Adrenal gland (tissue), 12 donors: ENCODE results near the gene SAMD4B. TPM values are rescaled to one million over a fixed set of nuclear protein-coding genes. Genes with fewer than 3 reads are reported as not detected.
"Not testable (repeated sequence)": the region's sequence is repeated elsewhere in the genome, so short reads cannot be mapped to it uniquely, and the experiment has no call there.

Source experiments
- DNase-seq, 7 donors: peaks; one replicate each; pipeline ENCODE4 v3.0.0-alpha.2; 2019 to 2020
- H3K27ac ChIP-seq, 5 donors: fragments of 200-600 bp; sonication (generic) in 4 of 5; 1 replicate in 3 of 5; 2 replicates in 2 of 5; pipeline versions ENCODE4 v1.5.1 to v1.8.0; 2016 to 2020; ENCODE audit warnings: mild to moderate bottlenecking in 1 of 5
- H3K27me3 ChIP-seq: fragments of 200-600 bp; 2 replicates; pipeline ENCODE4 v1.8.0; 2021
- H3K36me3 ChIP-seq, 2 donors: fragments of 200-600 bp; replicated peaks in 1 of 2; 1 replicate in 1 of 2; 2 replicates in 1 of 2; pipeline versions ENCODE4 v1.5.1 to v1.8.0; 2018 to 2022
- H3K4me1 ChIP-seq, 2 donors: fragments of 200-600 bp; replicated peaks in 1 of 2; 1 replicate in 1 of 2; 2 replicates in 1 of 2; pipeline versions ENCODE4 v1.5.1 to v1.8.0; 2018 to 2021
- H3K4me3 ChIP-seq, 4 donors: fragments of 200-600 bp; sonication (generic) in 3 of 4; one replicate each; pipeline ENCODE4 v1.5.1; 2016 to 2018
- H3K9me3 ChIP-seq, 3 donors: fragments of 200-600 bp; sonication (generic) in 1 of 3; replicated peaks in 1 of 3; 1 replicate in 2 of 3; 2 replicates in 1 of 3; pipeline versions ENCODE4 v1.5.1 to v1.8.0; 2016 to 2021
- CTCF ChIP-seq, 6 experiments: fragments of 450-650 bp in 4 of 6; fragments of 200-600 bp in 2 of 6; sonication (generic) in 1 of 6; IDR thresholded peaks; 1 replicate in 5 of 6; 2 replicates in 1 of 6; pipeline versions ENCODE4 v1.5.1 to v1.8.0; 2016 to 2021; ENCODE audit warnings: antibody characterized with exemption in 6 of 6, mild to moderate bottlenecking in 2 of 6, moderate library complexity in 1 of 6
- POLR2A ChIP-seq, 2 donors: fragments of 450-650 bp; IDR thresholded peaks; one replicate each; pipeline ENCODE4 v1.6.1; 2017; ENCODE audit warnings: antibody characterized with exemption in 2 of 2, mild to moderate bottlenecking in 2 of 2, moderate library complexity in 1 of 2
- WGBS, 4 donors: extraction: QIAGEN DNeasy Blood & Tissue Kit in 2 of 4; methylation state at CpG; one replicate each; pipeline versions ENCODE4 v1.1.5 to v1.1.7; 2013 to 2017; 5-methylcytosine and 5-hydroxymethylcytosine counted together
- intact Hi-C, 2 donors: fragments of 100-400 bp; cut with DNase I; formaldehyde crosslinking; loops; one replicate each; pipeline versions ENCODE4 v1.14.1 to v1.15.0; 2022 to 2023
- polyA plus RNA-seq, 3 donors: library from polyadenylated mRNA; stranded (reverse); fragments of 200-250 nt in 2 of 3; fragments of 350-450 nt in 1 of 3; fragmentation: Illumina TruSeq in 1 of 3; extraction: RNeasy Lipid Tissue Mini Kit (QIAGEN cat#74804) in 1 of 3; gene quantifications; one replicate each; pipeline ENCODE4 v1.2.3, GENCODE V29; 2013 to 2014
- total RNA-seq, 9 donors: library from RNA; depleted of rRNA in 4 of 9; stranded (reverse); fragments of >200 nt in 4 of 9; fragments of 120-200 nt in 1 of 9; fragmentation: NEBNext Ultra II Directional in 1 of 9; extraction: Animal tissue kit (Norgen Biotek cat#: 25700) in 1 of 9; gene quantifications; one replicate each; pipeline versions ENCODE4 v1.1.0 to v1.2.4, GENCODE V29; 2013 to 2023
- donor health status: healthy with polysubstance abuse.
- donor health status: Bipolar disorder and iron deficiency.
- donor health status: DM: yes; HTN: yes; CAD: no.
- donor health status: DM: no; HTN: no; CAD: no.
- donor health status: DM: no; HTN: no; CAD: no.
- donor health status: DM: yes; HTN: yes; CAD: no.

SAMD4B gene
- total and polyA plus RNA-seq, 12 donors: 37.9 to 280 (median 98.6) TPM

GRCh38 chr19:39334444-39334976, 7.7 kb upstream of the SAMD4B start:
- TF ChIP-seq CTCF (IDR thresholded peaks at IDR 0.05) (no peak), POLR2A (IDR thresholded peaks at IDR 0.05) (no peak)
- H3K36me3 ChIP-seq: no peaks in the 10 kb centered on the region
- H3K27ac ChIP-seq: no peak overlapping the region
- H3K4me3 ChIP-seq: peak overlapping the region in 1 of 4 donors; percentile 26
- no peaks in the 10 kb centered on the region for H3K9me3 ChIP-seq
- DNase-seq: no peak
- WGBS, 4 donors: 79 to 95% (median 91%) methylated on average over 5 of the region's 5 CpGs
- intact Hi-C loops: no loop called here
- no peaks in the 10 kb centered on the region for H3K4me1 ChIP-seq
- H3K27me3 ChIP-seq: no peaks in the 10 kb centered on the region

GRCh38 chr19:39335168-39335548, 7.1 kb upstream of the SAMD4B start:
- intact Hi-C loops: no loop called here
- no peaks in the 10 kb centered on the region for H3K36me3 ChIP-seq
- H3K4me1 ChIP-seq: peaks cover 0 to 4% of the 10 kb centered on the region in 2 donors
- 57 to 65% (median 62%) methylated on average over 6 of the region's 6 CpGs for WGBS, 4 donors
- no peaks in the 10 kb centered on the region for H3K9me3 ChIP-seq
- TF ChIP-seq POLR2A (IDR thresholded peaks at IDR 0.05) (no peak), CTCF (IDR thresholded peaks at IDR 0.05) (no peak)
- no peak for DNase-seq
- peak overlapping the region in 1 of 4 donors; percentile 26 for H3K4me3 ChIP-seq
- H3K27me3 ChIP-seq: no peaks in the 10 kb centered on the region
- H3K27ac ChIP-seq: peak overlapping the region; percentile 53 to 87 (median 62)

GRCh38 chr19:39336483-39336882, 5.7 kb upstream of the SAMD4B start:
- H3K4me3 ChIP-seq: no peak overlapping the region
- intact Hi-C loops: no loop called here
- H3K27me3 ChIP-seq: no peaks in the 10 kb centered on the region
- H3K9me3 ChIP-seq: no peaks in the 10 kb centered on the region
- WGBS, 4 donors: 52 to 66% (median 60%) methylated on average over 3 of the region's 3 CpGs
- peaks cover 0 to 13% of the 10 kb centered on the region in 2 donors for H3K4me1 ChIP-seq
- H3K27ac ChIP-seq: peak overlapping the region in 2 of 5 donors; percentile 38 to 87
- no peak for DNase-seq
- no peaks in the 10 kb centered on the region for H3K36me3 ChIP-seq
- TF ChIP-seq POLR2A (IDR thresholded peaks at IDR 0.05) (no peak), CTCF (IDR thresholded peaks at IDR 0.05) (no peak)

- Histone ChIP-seq H3K4me3 (no peak overlapping the region), H3K27me3 (no peaks in the 10 kb centered on the region), H3K4me1 (peaks cover 6 to 27% of the 10 kb centered on the region in 2 donors), H3K36me3 (no peaks in the 10 kb centered on the region), H3K9me3 (no peaks in the 10 kb centered on the region), H3K27ac (no peak overlapping the region)
- intact Hi-C loops: no loop called here
- TF ChIP-seq CTCF (IDR thresholded peaks at IDR 0.05) (no peak), POLR2A (IDR thresholded peaks at IDR 0.05) (no peak)
- 91 to 100% (median 94%) methylated on average over 1 of the region's 1 CpG for WGBS, 4 donors
- DNase-seq: no peak
These were observed 2.5 kb upstream of the SAMD4B start for GRCh38 chr19:39339674-39340073.

- H3K4me1 ChIP-seq: peaks cover 8 to 32% of the 10 kb centered on the region in 2 donors
- H3K4me3 ChIP-seq, intact Hi-C loops: not testable (repeated sequence)
These were observed 2.1 kb upstream of the SAMD4B start for GRCh38 chr19:39340156-39340555.

More at GRCh38 chr19:39340156-39340555, 2.1 kb upstream of the SAMD4B start:
- not testable (repeated sequence) for H3K36me3 ChIP-seq, DNase-seq, H3K27me3 ChIP-seq, H3K9me3 ChIP-seq, H3K27ac ChIP-seq
- 76 to 80% (median 80%) methylated on average over 7 of the region's 7 CpGs for WGBS, 4 donors
